Bronchial epithelial cell (primary cell): ENCODE data around the gene VCL. TPM values are rescaled to one million over a fixed set of nuclear protein-coding genes. Genes with fewer than 3 reads are reported as not detected.
"Not testable (repeated sequence)": the region's sequence is repeated elsewhere in the genome, so short reads cannot be mapped to it uniquely, and the experiment has no call there.

Source experiments
- DNase-seq: peaks from one replicate; pipeline ENCODE4 v3.0.0-alpha.2; 2010; ENCODE audit warnings: low read depth
- FAIRE-seq: peaks from 2 replicates; lab custom pipeline; 2011; peaks lifted over from hg19 to GRCh38; lab: Jason Lieb, UNC
- H3K27me3 ChIP-seq: 2 replicates; pipeline ENCODE4 v1.5.1; 2011; ENCODE audit warnings: low read length; ENCODE audit not compliant: control insufficient read depth, insufficient read depth
- H3K36me3 ChIP-seq: 2 replicates; pipeline ENCODE4 v1.5.1; 2011; ENCODE audit warnings: low read length; ENCODE audit not compliant: control insufficient read depth, insufficient read depth
- H3K4me3 ChIP-seq: 2 replicates; pipeline ENCODE4 v1.5.1; 2011; ENCODE audit warnings: mild to moderate bottlenecking, low read depth, low read length, control low read depth
- total RNA-seq: library from RNA; depleted of rRNA; stranded (reverse); fragments of >200 nt; gene quantifications from 2 replicates; pipeline ENCODE4 v1.2.1, GENCODE V29; 2014
- TF ChIP-seq, protein P1 (sequence below): IDR thresholded peaks from 2 replicates; pipeline ENCODE4 v1.5.1; 2011; ENCODE audit warnings: mild to moderate bottlenecking, moderate library complexity, low read length, control low read depth, inconsistent platforms; ENCODE audit not compliant: insufficient read depth, severe bottlenecking

Gene VCL
- total RNA-seq, 1 donor from 2014 or later = 40.8 TPM

DNA sequence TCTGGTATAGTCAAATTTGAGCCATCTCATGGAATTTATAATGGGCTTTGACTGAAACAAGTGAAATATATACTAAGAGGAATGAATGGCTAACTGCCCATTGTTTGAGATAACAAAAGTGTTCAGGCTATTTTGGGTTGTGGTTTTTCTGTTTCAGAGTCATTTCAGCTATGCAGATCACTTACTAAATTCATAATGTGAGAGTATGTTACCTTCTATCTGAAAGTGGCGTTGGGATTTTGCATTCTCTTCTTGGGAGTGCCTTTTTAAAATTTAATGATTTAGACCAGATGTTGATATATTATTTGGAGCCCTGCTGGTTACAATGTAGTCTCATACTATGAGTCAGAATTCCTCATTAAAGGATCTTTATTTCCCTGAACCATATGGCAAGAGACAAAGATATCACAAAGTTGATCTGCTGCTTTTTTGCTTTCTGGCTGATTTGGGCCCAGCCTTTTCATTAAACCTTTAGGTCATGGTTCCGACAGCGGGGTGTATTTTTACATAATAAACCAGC lies 10.4 kb downstream of the VCL start:
- Histone ChIP-seq H3K4me3 (no peak overlapping the region), H3K36me3 (peaks cover 2% of the 10 kb centered on the region), H3K27me3 (no peaks in the 10 kb centered on the region)
- DNase-seq (peak; percentile 26), FAIRE-seq (no peak)
- TF ChIP-seq, protein P1, sequence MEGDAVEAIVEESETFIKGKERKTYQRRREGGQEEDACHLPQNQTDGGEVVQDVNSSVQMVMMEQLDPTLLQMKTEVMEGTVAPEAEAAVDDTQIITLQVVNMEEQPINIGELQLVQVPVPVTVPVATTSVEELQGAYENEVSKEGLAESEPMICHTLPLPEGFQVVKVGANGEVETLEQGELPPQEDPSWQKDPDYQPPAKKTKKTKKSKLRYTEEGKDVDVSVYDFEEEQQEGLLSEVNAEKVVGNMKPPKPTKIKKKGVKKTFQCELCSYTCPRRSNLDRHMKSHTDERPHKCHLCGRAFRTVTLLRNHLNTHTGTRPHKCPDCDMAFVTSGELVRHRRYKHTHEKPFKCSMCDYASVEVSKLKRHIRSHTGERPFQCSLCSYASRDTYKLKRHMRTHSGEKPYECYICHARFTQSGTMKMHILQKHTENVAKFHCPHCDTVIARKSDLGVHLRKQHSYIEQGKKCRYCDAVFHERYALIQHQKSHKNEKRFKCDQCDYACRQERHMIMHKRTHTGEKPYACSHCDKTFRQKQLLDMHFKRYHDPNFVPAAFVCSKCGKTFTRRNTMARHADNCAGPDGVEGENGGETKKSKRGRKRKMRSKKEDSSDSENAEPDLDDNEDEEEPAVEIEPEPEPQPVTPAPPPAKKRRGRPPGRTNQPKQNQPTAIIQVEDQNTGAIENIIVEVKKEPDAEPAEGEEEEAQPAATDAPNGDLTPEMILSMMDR = no peak

DNA sequence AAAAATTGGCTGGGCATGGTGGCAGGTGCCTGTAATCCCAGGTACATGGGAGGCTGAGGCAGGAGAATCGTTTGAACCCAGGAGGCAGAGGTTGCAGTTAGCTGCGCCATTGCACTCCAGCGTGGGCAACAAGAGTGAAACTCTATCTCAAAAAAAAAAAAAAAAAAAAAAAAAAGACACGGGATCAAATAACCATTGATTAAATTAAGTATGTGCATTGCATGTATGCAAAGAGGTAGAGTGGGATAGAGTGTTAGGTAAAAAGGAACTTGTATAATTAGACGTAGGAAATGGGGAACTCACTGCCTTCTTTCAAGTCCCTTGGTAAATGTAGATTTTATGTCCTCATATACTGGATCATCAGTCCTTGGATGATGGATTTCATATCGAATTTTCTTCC lies 13.1 kb downstream of the VCL start:
- H3K36me3 ChIP-seq = peaks cover 2% of the 10 kb centered on the region
- no peak for FAIRE-seq

GRCh38 chr10:74011770-74012169 lies 13.9 kb downstream of the VCL start:
- Histone ChIP-seq H3K27me3 (no peaks in the 10 kb centered on the region), H3K36me3 (peaks cover 2% of the 10 kb centered on the region), H3K4me3 (no peak overlapping the region)
- FAIRE-seq (no peak), DNase-seq (peak; percentile 65)
- TF ChIP-seq, protein P1 = no peak

More for the DNA sequence above, 13.1 kb downstream of the VCL start:
- H3K27me3 ChIP-seq = no peaks in the 10 kb centered on the region
- DNase-seq = no peak
- no peak overlapping the region for H3K4me3 ChIP-seq
- TF ChIP-seq, protein P1 = no peak

GRCh38 chr10:74012480-74012879 lies 14.6 kb downstream of the VCL start:
- DNase-seq (no peak), FAIRE-seq (no peak)
- TF ChIP-seq, protein P1 = no peak
- Histone ChIP-seq H3K27me3 (no peaks in the 10 kb centered on the region), H3K36me3 (peaks cover 2% of the 10 kb centered on the region), H3K4me3 (no peak overlapping the region)

DNA sequence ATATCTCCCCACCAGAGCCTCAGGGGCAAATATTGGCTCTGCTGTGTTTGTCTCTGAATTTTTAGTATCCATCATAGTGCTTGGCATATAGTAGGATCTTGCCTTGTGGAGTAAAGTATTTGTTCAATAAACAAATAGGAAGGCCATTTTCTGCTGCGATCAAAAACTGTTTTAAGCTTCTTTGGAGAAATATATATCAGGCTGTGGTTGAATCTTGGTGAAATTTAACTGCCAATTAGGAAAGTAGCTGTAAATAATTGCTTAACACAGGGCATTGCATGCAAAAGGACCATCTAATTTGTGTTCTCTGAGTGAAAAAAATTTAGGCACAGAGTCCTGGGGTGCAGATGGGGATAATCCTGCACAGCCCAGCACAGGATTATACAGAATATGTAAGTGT lies 15.1 kb downstream of the VCL start:
- Histone ChIP-seq H3K4me3 (no peak overlapping the region), H3K27me3 (no peaks in the 10 kb centered on the region), H3K36me3 (peaks cover 2% of the 10 kb centered on the region)
- TF ChIP-seq, protein P1 = no peak
- DNase-seq (no peak), FAIRE-seq (no peak)

GRCh38 chr10:74014574-74014973 lies 16.7 kb downstream of the VCL start:
- H3K27me3 ChIP-seq, FAIRE-seq, H3K36me3 ChIP-seq, DNase-seq, H3K4me3 ChIP-seq: not testable (repeated sequence)
